Stomach (tissue), 4 donors: ENCODE measurements around the gene MTO1.
"Not testable (repeated sequence)": the region's sequence is repeated elsewhere in the genome, so short reads cannot be mapped to it uniquely, and the experiment has no call there.

Experiments used
- POLR2AphosphoS5 ChIP-seq, 3 donors: sonication (generic); formaldehyde crosslinking; IDR thresholded peaks; one replicate each; pipeline ENCODE4 v1.6.1; 2016; ENCODE audit warnings: antibody characterized with exemption in 3 of 3
- TF ChIP-seq, protein P1 (sequence below), 7 experiments: fragments of 450-650 bp in 4 of 7; fragments of 200-600 bp in 3 of 7; sonication (generic) in 3 of 7; IDR thresholded peaks; one replicate each; pipeline ENCODE4 v1.5.1; 2016 to 2019; ENCODE audit warnings: antibody characterized with exemption in 7 of 7, control low read depth in 2 of 7, mild to moderate bottlenecking in 1 of 7

DNA sequence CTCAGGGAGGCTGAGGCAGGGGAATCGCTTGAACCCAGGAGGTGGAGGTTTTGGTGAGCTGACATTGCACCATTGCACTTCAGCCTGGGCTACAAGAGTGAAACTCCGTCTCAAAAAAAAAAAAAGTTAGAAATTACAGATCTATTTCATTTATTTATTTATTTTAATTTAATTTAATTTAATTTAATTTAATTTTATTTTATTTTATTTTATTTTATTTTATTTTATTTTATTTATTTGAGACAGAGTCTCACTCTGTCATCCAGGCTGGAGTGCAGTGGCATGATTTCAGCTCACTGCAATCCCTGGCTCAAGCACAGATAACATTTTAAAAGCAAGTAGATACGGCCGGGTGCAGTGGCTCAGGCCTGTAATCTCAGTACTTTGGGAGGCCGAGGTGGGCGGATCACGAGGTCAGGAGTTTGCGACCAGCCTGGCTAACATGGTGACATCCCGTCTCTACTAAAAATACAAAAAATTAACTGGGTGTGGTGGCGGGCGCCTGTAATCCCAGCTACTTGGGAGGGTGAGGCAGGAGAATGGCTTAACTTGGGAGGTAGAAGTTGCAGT is 93.9 kb downstream of the MTO1 start:
- TF ChIP-seq, protein P1, sequence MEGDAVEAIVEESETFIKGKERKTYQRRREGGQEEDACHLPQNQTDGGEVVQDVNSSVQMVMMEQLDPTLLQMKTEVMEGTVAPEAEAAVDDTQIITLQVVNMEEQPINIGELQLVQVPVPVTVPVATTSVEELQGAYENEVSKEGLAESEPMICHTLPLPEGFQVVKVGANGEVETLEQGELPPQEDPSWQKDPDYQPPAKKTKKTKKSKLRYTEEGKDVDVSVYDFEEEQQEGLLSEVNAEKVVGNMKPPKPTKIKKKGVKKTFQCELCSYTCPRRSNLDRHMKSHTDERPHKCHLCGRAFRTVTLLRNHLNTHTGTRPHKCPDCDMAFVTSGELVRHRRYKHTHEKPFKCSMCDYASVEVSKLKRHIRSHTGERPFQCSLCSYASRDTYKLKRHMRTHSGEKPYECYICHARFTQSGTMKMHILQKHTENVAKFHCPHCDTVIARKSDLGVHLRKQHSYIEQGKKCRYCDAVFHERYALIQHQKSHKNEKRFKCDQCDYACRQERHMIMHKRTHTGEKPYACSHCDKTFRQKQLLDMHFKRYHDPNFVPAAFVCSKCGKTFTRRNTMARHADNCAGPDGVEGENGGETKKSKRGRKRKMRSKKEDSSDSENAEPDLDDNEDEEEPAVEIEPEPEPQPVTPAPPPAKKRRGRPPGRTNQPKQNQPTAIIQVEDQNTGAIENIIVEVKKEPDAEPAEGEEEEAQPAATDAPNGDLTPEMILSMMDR (IDR thresholded peaks at IDR 0.05) = not testable (repeated sequence)
- not testable (repeated sequence) for TF ChIP-seq POLR2AphosphoS5 (IDR thresholded peaks at IDR 0.05)
